Hypothalamus (tissue), 51 donors: ENCODE results near the gene U2AF2.
A peak's percentile ranks its signal among the peaks of the same experiment; 100 is the strongest.
"Not testable (repeated sequence)": the region's sequence is repeated elsewhere in the genome, so short reads cannot be mapped to it uniquely, and the experiment has no call there.

ENCODE experiments used
- DNase-seq, 51 donors: peaks; one replicate each; lab custom pipeline; 2025; lab: John Stamatoyannopoulos, UW

Gene U2AF2

GRCh38 chr19:55700813-55701212 lies 46.0 kb downstream of the U2AF2 start:
- DNase-seq: no peak

- no peak for DNase-seq
These were observed 47.3 kb downstream of the U2AF2 start for GRCh38 chr19:55702131-55702627.

GRCh38 chr19:55703790-55704215 lies 49.0 kb downstream of the U2AF2 start:
- peak in 20 of 51 donors; percentile 0 to 59 (median 8) for DNase-seq

GRCh38 chr19:55704494-55705245 lies 49.8 kb downstream of the U2AF2 start:
- DNase-seq: no peak

- no peak for DNase-seq
These were observed 51.1 kb downstream of the U2AF2 start for GRCh38 chr19:55705972-55706371.

GRCh38 chr19:55711719-55712118 lies 56.9 kb downstream of the U2AF2 start:
- DNase-seq: no peak

GRCh38 chr19:55712804-55713631 lies 58.2 kb downstream of the U2AF2 start:
- no peak for DNase-seq

- DNase-seq: no peak
These were observed 61.7 kb downstream of the U2AF2 start for GRCh38 chr19:55716531-55716930.

GRCh38 chr19:55717251-55717650 lies 62.4 kb downstream of the U2AF2 start:
- DNase-seq: no peak

GRCh38 chr19:55717879-55718711 lies 63.3 kb downstream of the U2AF2 start:
- DNase-seq: not testable (repeated sequence)

GRCh38 chr19:55720214-55720746 lies 65.4 kb downstream of the U2AF2 start:
- no peak for DNase-seq

GRCh38 chr19:55720801-55721200 lies 66.0 kb downstream of the U2AF2 start:
- DNase-seq: no peak

GRCh38 chr19:55723491-55723890 lies 68.7 kb downstream of the U2AF2 start:
- no peak for DNase-seq
